Activated naive CD4-positive, alpha-beta T cell treated with anti-CD3 and anti-CD28 coated beads, Interleukin-2, amount 10 ng/mL, durations not matched to agents 7 days and 5 days (primary cell): ENCODE measurements around the gene FCHSD2.

ENCODE experiments used
- CTCF ChIA-PET: fragments of 350-600 bp; sonication (Branson Sonifier 250); formaldehyde crosslinking; loops from one replicate; lab custom pipeline; 2021; ENCODE audit warnings: antibody characterized with exemption; lab: Charles Lee
- DNase-seq: peaks from one replicate; pipeline ENCODE4 v3.0.0-alpha.2; 2020
- H3K27ac Mint-ChIP-seq: one replicate; pipeline ENCODE4 v1.8.0; 2021; ENCODE audit warnings: mild to moderate bottlenecking, moderate library complexity, mixed read lengths
- H3K27me3 Mint-ChIP-seq: one replicate; pipeline ENCODE4 v1.8.0; 2021; ENCODE audit warnings: mild to moderate bottlenecking, mixed read lengths
- H3K36me3 Mint-ChIP-seq: one replicate; pipeline ENCODE4 v1.8.0; 2021; ENCODE audit warnings: mixed read lengths
- H3K4me1 Mint-ChIP-seq: one replicate; pipeline ENCODE4 v1.8.0; 2021; ENCODE audit warnings: mixed read lengths
- H3K4me3 Mint-ChIP-seq: one replicate; pipeline ENCODE4 v1.8.0; 2021; ENCODE audit warnings: mild to moderate bottlenecking, moderate library complexity, mixed read lengths
- H3K9me3 Mint-ChIP-seq: one replicate; pipeline ENCODE4 v1.8.0; 2021; ENCODE audit warnings: mixed read lengths

Gene FCHSD2

DNA sequence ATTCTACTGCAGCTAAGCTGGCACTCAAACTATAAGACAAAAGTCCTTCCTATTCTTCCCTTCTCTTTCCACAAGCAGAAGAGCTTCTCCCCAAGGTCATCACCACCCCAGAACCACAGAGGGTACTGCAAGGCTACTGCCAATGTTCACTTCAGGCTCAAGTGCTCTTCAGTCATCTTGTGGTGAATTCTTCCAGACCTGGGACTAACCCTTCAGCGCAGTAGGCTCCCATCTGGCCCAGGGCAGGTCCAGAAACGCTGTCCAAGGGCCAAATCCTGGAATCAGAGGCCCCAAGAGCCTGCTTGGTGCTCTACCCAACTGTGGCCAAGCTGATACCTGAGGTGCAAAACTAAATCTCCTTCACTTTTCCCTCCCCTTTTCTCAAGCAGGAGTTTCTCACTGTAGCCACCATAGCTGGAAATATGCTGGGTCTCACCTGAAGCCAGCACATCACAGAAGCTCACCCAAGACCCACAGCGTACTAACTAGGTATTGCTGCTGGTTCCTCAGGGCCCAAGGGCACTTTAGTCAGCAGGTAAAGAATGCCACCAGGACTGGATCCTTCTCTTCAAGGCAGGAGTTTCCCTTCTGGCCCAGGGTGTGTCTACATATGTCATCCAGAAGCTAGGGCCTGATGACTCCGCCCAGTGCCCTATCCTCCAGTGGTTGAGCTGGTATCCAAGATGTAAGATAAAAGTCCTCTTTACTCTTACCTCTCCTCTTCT is 27.8 kb downstream of the FCHSD2 start:
- Mint-ChIP-seq H3K27me3 (no peaks in the 10 kb centered on the region), H3K4me1 (peaks cover 2% of the 10 kb centered on the region), H3K9me3 (peaks cover 18% of the 10 kb centered on the region), H3K4me3 (no peak overlapping the region), H3K27ac (no peak overlapping the region), H3K36me3 (peaks cover 36% of the 10 kb centered on the region)
- DNase-seq: no peak
- CTCF ChIA-PET: no interaction called here

DNA sequence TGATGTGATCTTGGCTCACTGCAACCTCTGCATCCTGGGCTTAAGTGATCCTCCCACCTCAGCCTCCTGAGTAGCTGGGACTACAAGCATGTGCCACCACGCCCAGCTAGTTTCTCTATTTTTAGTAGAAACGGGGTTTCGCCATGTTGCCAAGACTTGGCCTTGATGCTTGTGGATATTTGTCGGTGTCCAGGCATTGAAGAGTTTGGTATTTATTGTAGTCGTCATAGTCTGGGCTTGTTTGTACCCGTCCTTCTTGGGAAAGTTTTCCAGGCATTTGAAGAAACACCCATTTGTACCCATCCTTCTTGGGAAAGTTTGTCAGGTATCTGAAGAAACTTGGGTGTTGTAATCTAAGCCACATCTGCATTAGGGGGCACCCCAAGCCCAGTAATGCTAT is 28.7 kb downstream of the FCHSD2 start:
- Mint-ChIP-seq H3K4me3 (no peak overlapping the region), H3K4me1 (peaks cover 2% of the 10 kb centered on the region), H3K9me3 (peaks cover 19% of the 10 kb centered on the region), H3K27ac (no peak overlapping the region), H3K36me3 (peaks cover 35% of the 10 kb centered on the region), H3K27me3 (no peaks in the 10 kb centered on the region)
- CTCF ChIA-PET: no interaction called here
- no peak for DNase-seq

DNA sequence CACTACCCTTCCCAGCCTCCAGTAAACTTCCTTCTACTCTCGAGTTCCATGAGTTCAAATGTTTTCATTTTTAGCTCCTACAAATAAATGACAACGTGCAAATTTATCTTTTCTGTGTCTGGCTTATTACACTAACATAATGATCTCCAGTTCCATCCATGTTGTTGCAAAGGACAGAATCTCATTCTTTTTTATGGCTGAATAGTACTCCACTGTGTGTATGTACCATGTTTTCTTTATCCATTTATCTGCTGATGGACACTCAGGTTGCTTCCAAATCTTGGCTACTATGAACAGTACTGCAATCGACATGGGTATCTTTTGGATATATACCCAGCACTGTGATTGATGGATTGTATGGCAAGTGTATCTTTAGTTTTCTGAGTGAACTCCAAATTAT is 34.5 kb downstream of the FCHSD2 start:
- DNase-seq: no peak
- Mint-ChIP-seq H3K27me3 (no peaks in the 10 kb centered on the region), H3K36me3 (peaks cover 24% of the 10 kb centered on the region), H3K4me1 (peaks cover 2% of the 10 kb centered on the region), H3K27ac (no peak overlapping the region), H3K4me3 (no peak overlapping the region), H3K9me3 (peaks cover 24% of the 10 kb centered on the region)
- CTCF ChIA-PET: no interaction called here

DNA sequence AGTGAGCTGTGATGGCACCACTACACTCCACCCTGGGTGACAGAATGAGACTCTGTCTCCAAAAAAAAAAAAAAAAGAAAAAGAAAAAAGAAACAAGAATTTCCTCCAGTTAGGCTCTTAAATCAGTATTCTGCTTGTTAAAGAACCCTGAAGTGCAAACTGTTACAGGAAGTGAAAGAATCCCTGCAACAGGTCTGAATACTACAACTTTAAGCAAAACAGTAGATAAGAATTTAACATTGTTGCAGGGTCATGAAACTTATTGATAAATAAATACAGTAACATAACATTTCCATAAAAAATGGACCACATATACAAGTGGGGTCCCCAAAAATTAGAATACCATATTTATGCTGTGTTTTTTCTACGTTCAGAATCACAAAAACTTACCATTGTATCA is 35.8 kb downstream of the FCHSD2 start:
- H3K9me3 Mint-ChIP-seq: peaks cover 20% of the 10 kb centered on the region
- no peaks in the 10 kb centered on the region for H3K4me1 Mint-ChIP-seq
- peaks cover 25% of the 10 kb centered on the region for H3K36me3 Mint-ChIP-seq
- H3K4me3 Mint-ChIP-seq: no peak overlapping the region
- CTCF ChIA-PET: no interaction called here
- no peaks in the 10 kb centered on the region for H3K27me3 Mint-ChIP-seq
- no peak overlapping the region for H3K27ac Mint-ChIP-seq
- no peak for DNase-seq

DNA sequence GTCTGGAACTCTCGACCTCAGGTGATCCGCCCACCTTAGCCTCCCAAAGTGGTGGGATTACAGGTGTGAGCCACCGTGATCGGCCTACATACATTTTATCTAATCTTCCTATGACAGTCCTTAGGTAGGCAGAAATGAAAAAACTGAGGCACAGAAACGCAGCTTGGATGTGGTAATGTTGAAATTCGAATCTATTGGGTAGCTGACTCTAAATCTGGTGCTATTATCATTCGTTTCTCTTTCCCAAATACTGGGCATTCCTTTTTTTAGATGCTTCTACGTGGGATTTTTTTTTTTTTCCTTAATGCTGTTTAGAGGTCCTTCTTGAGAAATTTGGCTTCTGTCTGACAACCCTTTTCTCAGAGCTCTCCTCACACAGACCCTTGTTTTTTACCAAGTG is 41.5 kb downstream of the FCHSD2 start:
- CTCF ChIA-PET: no interaction called here
- H3K36me3 Mint-ChIP-seq: peaks cover 26% of the 10 kb centered on the region
- DNase-seq: no peak
- no peak overlapping the region for H3K27ac Mint-ChIP-seq
- H3K4me1 Mint-ChIP-seq: peaks cover under 1% of the 10 kb centered on the region
- H3K9me3 Mint-ChIP-seq: peaks cover 2% of the 10 kb centered on the region
- no peak overlapping the region for H3K4me3 Mint-ChIP-seq
- H3K27me3 Mint-ChIP-seq: no peaks in the 10 kb centered on the region

DNA sequence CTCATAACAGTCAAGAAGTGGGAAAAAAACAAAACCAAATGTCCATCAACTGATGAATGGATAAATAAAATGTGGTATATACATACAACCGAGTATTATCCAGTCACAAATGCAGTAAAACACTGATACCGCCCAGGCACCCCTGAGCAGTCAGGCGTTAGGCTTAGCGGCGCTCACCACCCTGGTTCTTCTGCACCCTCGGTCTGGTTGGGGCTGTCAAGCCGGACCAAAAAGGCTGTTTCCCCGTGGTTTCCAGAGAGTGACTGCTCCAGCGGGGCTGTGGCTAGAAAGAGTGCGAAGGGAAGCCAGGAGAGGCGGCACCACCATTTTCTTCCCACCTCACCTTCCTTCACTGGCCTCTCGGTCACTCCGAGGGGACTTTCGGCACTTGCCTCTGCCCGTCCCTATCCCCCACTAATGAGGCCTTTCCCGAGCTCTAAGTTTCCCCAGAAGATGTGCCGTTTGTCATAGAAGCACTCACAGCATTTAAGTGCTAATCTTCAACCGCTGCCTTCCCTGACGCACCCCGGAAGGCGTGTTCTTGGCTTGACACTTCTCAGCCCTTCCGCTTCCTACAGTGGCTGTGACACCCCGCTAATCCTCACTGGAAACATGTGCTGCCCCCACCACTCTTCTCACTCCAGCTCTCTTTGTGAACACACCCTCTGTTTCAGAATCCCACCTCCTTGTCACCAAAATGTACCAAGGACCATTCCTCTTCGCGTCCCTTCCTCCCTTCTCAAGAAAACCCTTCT is 42.4 kb downstream of the FCHSD2 start:
- peaks cover 2% of the 10 kb centered on the region for H3K4me1 Mint-ChIP-seq
- H3K36me3 Mint-ChIP-seq: peaks cover 21% of the 10 kb centered on the region
- H3K9me3 Mint-ChIP-seq: peaks cover 2% of the 10 kb centered on the region
- H3K27ac Mint-ChIP-seq: no peak overlapping the region
- no peaks in the 10 kb centered on the region for H3K27me3 Mint-ChIP-seq
- DNase-seq: no peak
- CTCF ChIA-PET: no interaction called here
- H3K4me3 Mint-ChIP-seq: no peak overlapping the region

GRCh38 chr11:73095613-73096012 is 46.5 kb downstream of the FCHSD2 start:
- H3K9me3 Mint-ChIP-seq: no peaks in the 10 kb centered on the region
- no peak for DNase-seq
- no peak overlapping the region for H3K27ac Mint-ChIP-seq
- no peaks in the 10 kb centered on the region for H3K27me3 Mint-ChIP-seq
- peaks cover 2% of the 10 kb centered on the region for H3K4me1 Mint-ChIP-seq
- CTCF ChIA-PET: no interaction called here
- H3K4me3 Mint-ChIP-seq: no peak overlapping the region
- peaks cover 18% of the 10 kb centered on the region for H3K36me3 Mint-ChIP-seq

GRCh38 chr11:73091521-73092305 is 50.4 kb downstream of the FCHSD2 start:
- Mint-ChIP-seq H3K9me3 (no peaks in the 10 kb centered on the region), H3K4me3 (no peak overlapping the region), H3K36me3 (peaks cover 10% of the 10 kb centered on the region), H3K27me3 (no peaks in the 10 kb centered on the region), H3K4me1 (peaks cover 2% of the 10 kb centered on the region), H3K27ac (no peak overlapping the region)
- CTCF ChIA-PET: interaction anchor here (0.7 to 1.1 kb wide), 2 partner anchors 51 to 86 kb away, joined by 3 to 5 read pairs; no protein-coding TSS in a partner anchor
- DNase-seq: no peak

- CTCF ChIA-PET: interaction anchor here (2.2 kb wide), 1 partner anchor 90 kb away, joined by 6 read pairs; no protein-coding TSS in a partner anchor
- H3K36me3 Mint-ChIP-seq: peaks cover 26% of the 10 kb centered on the region
- H3K4me1 Mint-ChIP-seq: peaks cover 2% of the 10 kb centered on the region
- no peak overlapping the region for H3K4me3 Mint-ChIP-seq
- no peaks in the 10 kb centered on the region for H3K27me3 Mint-ChIP-seq
- no peak overlapping the region for H3K27ac Mint-ChIP-seq
- H3K9me3 Mint-ChIP-seq: no peaks in the 10 kb centered on the region
- DNase-seq: no peak
Observed at GRCh38 chr11:73087730-73088129, 54.4 kb downstream of the FCHSD2 start.

- no peak overlapping the region for H3K27ac Mint-ChIP-seq
- H3K4me3 Mint-ChIP-seq: no peak overlapping the region
- no peak for DNase-seq
- H3K27me3 Mint-ChIP-seq: no peaks in the 10 kb centered on the region
- CTCF ChIA-PET: no interaction called here
- no peaks in the 10 kb centered on the region for H3K9me3 Mint-ChIP-seq
- peaks cover 2% of the 10 kb centered on the region for H3K4me1 Mint-ChIP-seq
- H3K36me3 Mint-ChIP-seq: peaks cover 29% of the 10 kb centered on the region
Observed at GRCh38 chr11:73085189-73085875, 56.8 kb downstream of the FCHSD2 start.

DNA sequence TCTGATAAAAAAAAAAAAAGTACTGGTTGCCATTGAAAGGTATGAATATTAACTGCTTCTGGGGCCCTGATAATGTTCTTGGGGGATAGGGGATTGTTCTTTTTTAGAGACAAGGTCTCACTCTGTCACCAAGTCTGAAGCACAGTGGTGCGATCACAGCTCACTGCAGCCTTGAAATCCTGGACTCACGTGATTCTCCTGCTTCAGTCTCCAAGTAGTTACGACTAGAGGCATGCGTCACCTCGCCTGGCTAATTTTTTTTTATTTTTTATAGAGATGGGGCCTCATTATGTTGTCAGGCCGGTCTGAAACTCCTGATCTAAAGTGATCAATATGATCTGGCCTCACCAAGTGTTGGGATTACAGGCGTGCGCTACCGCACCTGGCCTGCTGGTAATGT is 63.5 kb downstream of the FCHSD2 start:
- H3K27ac Mint-ChIP-seq: no peak overlapping the region
- peaks cover 36% of the 10 kb centered on the region for H3K36me3 Mint-ChIP-seq
- peaks cover 12% of the 10 kb centered on the region for H3K4me1 Mint-ChIP-seq
- no peaks in the 10 kb centered on the region for H3K27me3 Mint-ChIP-seq
- H3K4me3 Mint-ChIP-seq: no peak overlapping the region
- CTCF ChIA-PET: no interaction called here
- DNase-seq: no peak
- peaks cover 1% of the 10 kb centered on the region for H3K9me3 Mint-ChIP-seq

GRCh38 chr11:73077454-73077853 is 64.7 kb downstream of the FCHSD2 start:
- peaks cover 1% of the 10 kb centered on the region for H3K9me3 Mint-ChIP-seq
- CTCF ChIA-PET: no interaction called here
- no peak overlapping the region for H3K27ac Mint-ChIP-seq
- H3K4me3 Mint-ChIP-seq: no peak overlapping the region
- H3K36me3 Mint-ChIP-seq: peaks cover 31% of the 10 kb centered on the region
- H3K4me1 Mint-ChIP-seq: peaks cover 23% of the 10 kb centered on the region
- H3K27me3 Mint-ChIP-seq: no peaks in the 10 kb centered on the region
- DNase-seq: no peak

DNA sequence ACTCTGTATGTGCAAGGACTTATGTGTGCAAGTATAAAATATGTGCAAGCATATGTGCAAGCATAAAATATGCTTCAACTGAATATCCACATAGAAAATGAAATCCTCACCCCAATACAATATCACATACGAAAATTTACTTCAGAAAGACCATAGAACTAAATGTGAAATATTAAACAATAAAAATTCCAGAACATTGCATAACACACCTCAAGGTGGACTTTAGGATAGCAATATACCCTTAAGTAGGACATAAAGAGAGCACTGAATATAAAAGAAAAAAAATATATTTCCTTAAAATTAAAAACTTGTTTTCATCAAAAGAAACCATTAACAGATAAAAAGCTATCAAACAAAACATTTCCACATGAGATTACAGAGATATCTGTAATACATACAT is 67.8 kb downstream of the FCHSD2 start:
- Mint-ChIP-seq H3K4me3 (no peak overlapping the region), H3K9me3 (peaks cover 1% of the 10 kb centered on the region), H3K36me3 (peaks cover 24% of the 10 kb centered on the region), H3K4me1 (peaks cover 23% of the 10 kb centered on the region), H3K27me3 (no peaks in the 10 kb centered on the region), H3K27ac (no peak overlapping the region)
- DNase-seq: no peak
- CTCF ChIA-PET: no interaction called here

DNA sequence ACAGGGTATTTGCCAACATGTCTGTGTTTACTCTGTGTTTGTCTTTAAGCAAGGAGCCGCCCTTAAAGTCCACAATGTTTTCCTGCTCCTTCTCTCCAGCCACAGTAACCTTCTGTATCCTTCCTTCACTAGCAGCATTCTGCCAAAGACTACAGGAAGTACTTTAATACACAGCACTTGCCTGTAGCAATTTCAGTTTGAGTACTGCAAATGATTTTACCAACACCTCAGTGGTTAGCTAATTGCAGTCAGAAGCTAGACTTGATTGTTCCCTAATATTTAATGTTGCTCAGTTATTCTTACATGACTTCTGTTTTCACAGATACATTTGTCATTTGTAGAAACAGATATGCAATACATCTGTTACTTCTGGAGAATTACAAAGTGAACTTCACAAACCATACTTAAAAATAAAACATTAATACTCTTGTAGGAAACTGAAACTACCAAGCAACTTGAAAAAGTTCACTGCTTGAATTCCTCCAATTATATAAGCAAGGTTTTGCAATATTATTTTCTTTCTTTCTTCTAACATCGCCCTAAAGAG is 69.1 kb downstream of the FCHSD2 start:
- H3K4me3 Mint-ChIP-seq: no peak overlapping the region
- peak overlapping the region; percentile 79 for H3K27ac Mint-ChIP-seq
- CTCF ChIA-PET: no interaction called here
- peaks cover 22% of the 10 kb centered on the region for H3K4me1 Mint-ChIP-seq
- peaks cover 14% of the 10 kb centered on the region for H3K36me3 Mint-ChIP-seq
- no peak for DNase-seq
- no peaks in the 10 kb centered on the region for H3K27me3 Mint-ChIP-seq
- peaks cover 1% of the 10 kb centered on the region for H3K9me3 Mint-ChIP-seq
